ENCODE measurements around the gene CPSF3. TPM values are rescaled to one million over a fixed set of nuclear protein-coding genes. Genes with fewer than 3 reads are reported as not detected.
"Not testable (repeated sequence)": the region's sequence is repeated elsewhere in the genome, so short reads cannot be mapped to it uniquely, and the experiment has no call there.

CPSF3 gene
- total and polyA plus RNA-seq, 11 donors: 12.0 to 27.5 (median 18.3) TPM

DNA sequence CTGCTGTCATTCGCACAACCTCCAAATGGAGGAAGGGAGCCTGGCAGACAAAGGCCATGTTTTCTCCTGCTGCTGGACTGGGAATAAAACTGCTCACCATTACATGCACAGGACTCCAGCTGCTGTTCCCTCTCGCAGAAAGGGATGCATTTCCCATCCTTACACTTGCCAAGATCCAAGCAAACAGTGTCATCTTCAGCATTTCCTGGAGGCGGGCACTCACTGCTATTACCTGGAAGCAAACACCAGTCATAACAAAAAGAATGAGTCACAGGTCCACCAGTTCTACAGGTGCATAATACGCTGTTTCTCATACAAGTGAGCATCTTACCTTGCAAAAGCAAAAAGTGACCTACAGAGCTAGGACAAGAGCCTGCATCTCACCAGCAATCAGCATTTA lies 73.6 kb downstream of the CPSF3 start:
- Histone ChIP-seq H3K36me3 (peaks cover 0 to 100% (median 86%) of the 10 kb centered on the region in 9 donors), H3K27me3 (no peaks in the 10 kb centered on the region), H3K4me3 (no peak overlapping the region), H3K9me3 (no peaks in the 10 kb centered on the region), H3K27ac (no peak overlapping the region), H3K4me1 (peaks cover 0 to 8% (median 2%) of the 10 kb centered on the region in 12 donors)
- intact Hi-C loops (cut with DNase I): no loop called here
- no peak for DNase-seq
- TF ChIP-seq, protein P1, sequence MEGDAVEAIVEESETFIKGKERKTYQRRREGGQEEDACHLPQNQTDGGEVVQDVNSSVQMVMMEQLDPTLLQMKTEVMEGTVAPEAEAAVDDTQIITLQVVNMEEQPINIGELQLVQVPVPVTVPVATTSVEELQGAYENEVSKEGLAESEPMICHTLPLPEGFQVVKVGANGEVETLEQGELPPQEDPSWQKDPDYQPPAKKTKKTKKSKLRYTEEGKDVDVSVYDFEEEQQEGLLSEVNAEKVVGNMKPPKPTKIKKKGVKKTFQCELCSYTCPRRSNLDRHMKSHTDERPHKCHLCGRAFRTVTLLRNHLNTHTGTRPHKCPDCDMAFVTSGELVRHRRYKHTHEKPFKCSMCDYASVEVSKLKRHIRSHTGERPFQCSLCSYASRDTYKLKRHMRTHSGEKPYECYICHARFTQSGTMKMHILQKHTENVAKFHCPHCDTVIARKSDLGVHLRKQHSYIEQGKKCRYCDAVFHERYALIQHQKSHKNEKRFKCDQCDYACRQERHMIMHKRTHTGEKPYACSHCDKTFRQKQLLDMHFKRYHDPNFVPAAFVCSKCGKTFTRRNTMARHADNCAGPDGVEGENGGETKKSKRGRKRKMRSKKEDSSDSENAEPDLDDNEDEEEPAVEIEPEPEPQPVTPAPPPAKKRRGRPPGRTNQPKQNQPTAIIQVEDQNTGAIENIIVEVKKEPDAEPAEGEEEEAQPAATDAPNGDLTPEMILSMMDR (IDR thresholded peaks at IDR 0.05): no peak
- no peak for TF ChIP-seq POLR2A (IDR thresholded peaks at IDR 0.05)
- ATAC-seq: no peak
- WGBS, 4 donors: 86 to 93% (median 91%) methylated on average over 3 to 4 of the region's 4 CpGs

DNA sequence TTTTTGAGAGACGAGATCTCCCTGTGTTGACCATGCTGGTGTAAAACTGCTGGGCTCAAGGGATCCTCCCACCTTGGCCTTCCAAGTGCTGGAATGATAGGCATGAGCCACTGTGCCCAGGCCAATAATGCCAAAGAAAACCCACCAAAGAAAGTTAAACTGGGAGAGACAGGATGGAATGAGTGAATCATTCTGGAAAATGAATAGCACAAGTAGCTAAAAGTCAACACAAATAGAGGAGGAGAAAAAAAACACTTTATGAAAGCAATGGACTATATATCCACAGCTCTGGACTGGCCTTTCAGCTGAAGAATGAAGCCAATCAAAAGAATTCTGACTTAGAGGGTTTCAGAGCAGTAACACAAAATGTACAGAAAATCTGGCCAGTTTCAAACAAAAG lies 74.8 kb downstream of the CPSF3 start:
- no peaks in the 10 kb centered on the region for H3K27me3 ChIP-seq
- intact Hi-C loops (cut with DNase I): no loop called here
- H3K9me3 ChIP-seq: no peaks in the 10 kb centered on the region
- no peak overlapping the region for H3K27ac ChIP-seq
- WGBS, 4 donors: 60 to 70% (median 63%) methylated on average over 1 of the region's 1 CpG
- ATAC-seq (no peak), DNase-seq (no peak)
- H3K36me3 ChIP-seq: peaks cover 0 to 100% (median 86%) of the 10 kb centered on the region in 9 donors
- peaks cover 0 to 8% (median 2%) of the 10 kb centered on the region in 12 donors for H3K4me1 ChIP-seq
- H3K4me3 ChIP-seq: no peak overlapping the region
- TF ChIP-seq POLR2A (IDR thresholded peaks at IDR 0.05): no peak
- TF ChIP-seq, protein P1 (IDR thresholded peaks at IDR 0.05): no peak

DNA sequence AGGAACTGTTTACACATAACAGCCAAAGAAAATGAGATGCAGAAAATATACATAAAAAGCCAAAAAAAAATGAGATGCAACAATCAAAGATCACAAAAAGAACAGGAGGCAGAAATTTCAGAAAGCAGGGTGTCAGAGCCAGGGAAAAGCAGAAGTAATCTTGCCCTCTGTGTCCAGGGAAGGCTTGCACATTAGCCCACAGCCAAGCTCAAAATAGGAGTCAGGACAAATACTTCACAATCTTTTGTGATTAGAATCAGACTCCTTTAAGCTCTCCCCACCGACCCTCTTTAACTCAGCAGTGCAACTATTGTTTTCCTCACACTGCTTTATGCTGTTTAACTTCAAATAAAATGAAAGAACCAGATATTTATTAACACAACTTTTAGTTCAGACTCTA lies 85.5 kb downstream of the CPSF3 start:
- DNase-seq: no peak
- intact Hi-C loops (cut with DNase I): no loop called here
- H3K4me1 ChIP-seq: peaks cover 0 to 20% (median 0%) of the 10 kb centered on the region in 12 donors
- H3K4me3 ChIP-seq: no peak overlapping the region
- peak overlapping the region in 1 of 12 donors; percentile 24 for H3K27ac ChIP-seq
- no peaks in the 10 kb centered on the region for H3K27me3 ChIP-seq
- no peaks in the 10 kb centered on the region for H3K9me3 ChIP-seq
- ATAC-seq: no peak
- TF ChIP-seq, protein P1 (IDR thresholded peaks at IDR 0.05): no peak
- no peak for TF ChIP-seq POLR2A (IDR thresholded peaks at IDR 0.05)
- peaks cover 0 to 88% (median 48%) of the 10 kb centered on the region in 9 donors for H3K36me3 ChIP-seq
- 3 to 17% (median 15%) methylated on average over 1 of the region's 1 CpG for WGBS, 4 donors

DNA sequence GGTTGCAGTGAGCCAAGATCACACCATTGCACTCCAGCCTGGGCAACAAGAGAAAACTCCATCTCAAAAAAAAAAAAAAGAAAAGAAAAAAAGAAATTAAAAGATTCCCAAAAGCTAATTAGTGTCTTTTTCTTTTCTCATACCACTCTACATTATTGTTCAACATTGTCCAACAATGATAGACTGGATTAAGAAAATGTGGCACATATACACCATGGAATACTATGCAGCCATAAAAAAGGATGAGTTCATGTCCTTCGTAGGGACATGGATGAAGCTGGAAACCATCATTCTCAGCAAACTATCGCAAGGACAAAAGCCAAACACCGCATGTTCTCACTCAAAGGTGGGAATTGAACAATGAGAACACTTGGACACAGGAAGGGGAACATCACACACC lies 90.5 kb downstream of the CPSF3 start:
- H3K9me3 ChIP-seq; intact Hi-C loops (cut with DNase I); ATAC-seq; H3K4me1 ChIP-seq; H3K27ac ChIP-seq; H3K4me3 ChIP-seq; DNase-seq; H3K27me3 ChIP-seq: not testable (repeated sequence)
- H3K36me3 ChIP-seq: peaks cover 0 to 92% (median 64%) of the 10 kb centered on the region in 9 donors
- 95 to 96% (median 96%) methylated on average over 3 of the region's 3 CpGs for WGBS, 4 donors

DNA sequence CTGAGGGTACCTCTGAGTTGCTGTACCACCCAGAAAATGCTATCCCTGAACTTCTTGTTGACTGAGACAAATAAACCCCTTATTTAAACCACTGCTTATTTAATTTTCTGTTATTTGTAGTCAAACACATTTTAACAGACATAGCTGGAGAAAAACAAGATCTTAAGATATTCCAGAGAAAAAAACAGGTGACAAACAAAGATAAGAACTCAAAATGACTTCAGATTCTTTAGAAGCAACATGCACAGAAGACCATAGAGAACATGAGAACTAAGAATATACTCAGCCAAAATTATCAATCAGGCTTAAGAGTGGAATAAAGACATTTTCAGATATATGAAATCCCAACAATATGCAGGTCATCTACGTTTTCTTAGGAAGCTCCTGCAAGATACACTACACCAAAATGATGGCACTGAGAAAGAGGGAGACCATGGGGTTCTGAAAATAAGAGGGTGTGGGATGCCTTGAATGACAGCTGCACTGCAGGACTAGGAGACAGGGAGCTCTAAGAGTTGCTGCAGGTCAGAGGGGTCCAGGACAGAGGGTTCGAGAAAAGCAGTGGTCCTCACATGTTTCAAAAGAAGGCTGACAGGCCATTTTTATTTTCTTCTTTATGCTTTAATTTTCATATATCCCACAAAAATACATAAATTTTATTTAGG lies 93.8 kb downstream of the CPSF3 start:
- Histone ChIP-seq H3K27ac (no peak overlapping the region), H3K27me3 (no peaks in the 10 kb centered on the region), H3K4me1 (no peaks in the 10 kb centered on the region), H3K9me3 (no peaks in the 10 kb centered on the region), H3K36me3 (peaks cover 0 to 96% (median 89%) of the 10 kb centered on the region in 9 donors), H3K4me3 (no peak overlapping the region)
- TF ChIP-seq, protein P1 (IDR thresholded peaks at IDR 0.05): no peak
- TF ChIP-seq POLR2A (IDR thresholded peaks at IDR 0.05): no peak
- ATAC-seq (no peak), DNase-seq (no peak)
- intact Hi-C loops (cut with DNase I): no loop called here
- WGBS, 4 donors: 67 to 94% (median 93%) methylated on average over 2 of the region's 2 CpGs
